Inferior parietal cortex (tissue), 1 donor: ENCODE measurements around the gene MDFIC.

Source experiments
- DNase-seq: peaks from one replicate; pipeline ENCODE4 v3.0.0-alpha.2; 2016; ENCODE audit errors: extremely low spot score

MDFIC gene

DNA sequence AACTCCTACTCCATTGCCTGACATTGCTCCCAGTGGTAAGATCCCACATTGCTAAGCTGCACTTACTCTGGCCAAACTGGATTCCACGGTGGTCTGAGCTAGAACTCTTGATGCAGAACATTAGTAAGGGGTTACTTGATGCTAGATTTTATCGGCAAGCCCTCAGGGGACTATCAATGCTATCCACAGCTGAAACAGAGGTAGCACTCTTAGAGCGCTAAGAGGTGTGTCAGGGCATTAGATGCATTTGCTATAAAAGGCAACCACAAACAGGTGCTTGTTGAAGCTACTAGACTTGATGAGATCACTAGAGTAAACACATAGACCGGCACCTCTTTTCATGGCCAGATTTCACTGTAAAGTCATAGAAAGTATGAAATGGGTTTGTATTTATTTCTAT is 116.3 kb downstream of the MDFIC start:
- no peak for DNase-seq

GRCh38 chr7:115040057-115040456 is 118.2 kb downstream of the MDFIC start:
- no peak for DNase-seq

- no peak for DNase-seq
These were observed 118.6 kb downstream of the MDFIC start for GRCh38 chr7:115040495-115040894.

DNA sequence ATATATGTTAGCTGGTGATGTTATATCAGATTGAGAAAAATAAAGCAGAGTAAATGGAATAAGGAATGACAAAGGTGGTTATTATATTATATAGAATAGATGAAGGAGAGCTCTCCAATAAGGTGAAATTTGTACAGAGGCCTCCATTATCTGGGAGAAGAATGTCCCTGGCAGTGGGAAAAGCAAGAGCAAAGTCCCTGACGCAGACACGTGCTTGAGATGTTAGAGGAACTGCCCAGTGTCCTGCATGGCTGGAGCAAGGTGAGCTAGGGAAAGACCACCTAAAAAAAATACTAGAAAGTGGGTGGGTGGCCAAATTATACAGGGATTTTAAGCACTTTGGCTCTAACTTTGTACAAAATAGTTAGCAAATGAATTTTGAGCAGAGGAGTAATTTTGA is 120.7 kb downstream of the MDFIC start:
- no peak for DNase-seq

GRCh38 chr7:115043605-115044004 is 121.7 kb downstream of the MDFIC start:
- no peak for DNase-seq

DNA sequence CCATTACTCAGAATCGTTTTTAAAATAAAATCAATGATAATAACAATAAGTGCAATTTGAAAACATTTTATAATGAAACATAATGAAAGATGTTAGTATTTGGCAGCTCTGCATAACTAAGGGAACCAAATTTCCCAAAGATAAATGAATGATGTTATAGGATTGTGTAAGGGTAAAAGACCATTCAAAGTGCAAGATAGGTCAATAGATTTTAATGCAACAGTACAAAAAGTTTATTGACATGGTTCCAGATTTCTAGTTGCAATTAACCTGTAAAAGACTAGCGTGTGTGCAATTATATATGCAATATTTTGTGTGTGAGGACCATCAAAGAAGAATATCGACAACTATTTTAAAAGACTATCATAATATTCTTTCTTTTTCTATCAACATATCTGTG is 122.3 kb downstream of the MDFIC start:
- no peak for DNase-seq

GRCh38 chr7:115047958-115048720 is 126.2 kb downstream of the MDFIC start:
- no peak for DNase-seq

GRCh38 chr7:115052706-115053105 is 130.8 kb downstream of the MDFIC start:
- no peak for DNase-seq

GRCh38 chr7:115054478-115055065 is 132.7 kb downstream of the MDFIC start:
- DNase-seq, result no peak

- DNase-seq, result no peak
These were observed 134.1 kb downstream of the MDFIC start for GRCh38 chr7:115056019-115056418.

DNA sequence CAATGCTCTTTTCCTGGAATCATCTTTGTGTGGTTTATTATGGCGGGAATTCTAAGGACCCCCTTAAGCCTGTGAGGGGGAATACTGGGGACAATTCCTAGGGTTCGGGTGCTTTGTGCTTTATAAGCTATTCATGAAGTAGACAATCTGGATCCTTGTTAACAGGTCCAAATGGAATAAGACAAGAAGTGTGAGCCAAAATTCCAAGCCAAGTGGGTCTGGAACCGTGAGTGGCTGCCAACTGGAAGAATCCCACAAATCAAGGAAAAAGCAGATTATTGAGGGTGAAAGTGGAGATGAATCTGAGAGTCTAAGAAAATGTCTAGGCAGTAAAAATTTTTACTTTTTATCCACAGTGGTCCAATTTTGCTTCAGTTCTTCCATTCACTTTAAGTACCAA is 136.8 kb downstream of the MDFIC start:
- DNase-seq, result no peak

DNA sequence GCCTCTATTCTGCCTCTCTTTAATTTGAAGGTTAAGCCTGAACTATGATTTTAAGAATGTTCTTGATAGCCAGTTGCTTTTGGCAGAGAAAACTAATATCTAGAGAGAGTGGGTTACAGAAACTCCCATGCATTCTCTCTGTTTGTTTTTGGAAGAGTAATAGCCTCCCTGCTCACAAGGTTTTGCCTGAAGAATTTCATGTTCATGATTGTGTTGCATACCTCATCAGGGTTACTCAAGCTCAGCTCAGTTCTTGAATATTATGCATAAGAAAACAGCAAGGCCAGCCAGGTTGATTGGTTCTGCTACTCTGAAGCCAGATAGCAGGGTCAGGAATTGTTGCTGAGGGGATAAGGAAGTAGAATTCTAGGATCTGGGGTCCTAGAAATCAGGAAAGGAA is 137.4 kb downstream of the MDFIC start:
- DNase-seq, result no peak

GRCh38 chr7:115060095-115060870 is 138.4 kb downstream of the MDFIC start:
- no peak for DNase-seq

DNA sequence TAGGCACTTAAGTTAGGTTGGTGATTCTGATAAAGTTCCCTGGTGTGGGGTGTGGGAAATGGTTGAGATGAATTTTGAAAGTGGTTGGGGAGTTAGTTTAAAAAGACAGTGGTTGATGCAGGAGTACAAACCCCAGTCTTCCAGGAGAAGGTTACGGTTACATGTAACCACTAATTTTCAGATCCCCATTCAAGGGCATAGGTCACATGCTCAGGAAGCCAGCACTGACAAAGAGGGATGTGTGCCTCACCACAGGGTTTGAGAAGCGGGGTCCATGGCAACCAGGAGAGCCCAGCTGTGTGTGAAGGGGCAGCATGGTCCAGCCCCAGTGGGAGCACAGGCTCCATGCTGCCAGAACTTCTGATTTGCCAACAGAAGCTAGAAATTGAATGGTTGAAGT is 144.2 kb downstream of the MDFIC start:
- DNase-seq, result no peak

- no peak for DNase-seq
These were observed 144.7 kb downstream of the MDFIC start for GRCh38 chr7:115066634-115067033.

GRCh38 chr7:115068220-115068619 is 146.3 kb downstream of the MDFIC start:
- DNase-seq, result no peak
